Measurements from ENCODE around the gene ALG1L2.
A peak's percentile ranks its signal among the peaks of the same experiment; 100 is the strongest.
"Not testable (repeated sequence)": the region's sequence is repeated elsewhere in the genome, so short reads cannot be mapped to it uniquely, and the experiment has no call there.

Gene ALG1L2, protein sequence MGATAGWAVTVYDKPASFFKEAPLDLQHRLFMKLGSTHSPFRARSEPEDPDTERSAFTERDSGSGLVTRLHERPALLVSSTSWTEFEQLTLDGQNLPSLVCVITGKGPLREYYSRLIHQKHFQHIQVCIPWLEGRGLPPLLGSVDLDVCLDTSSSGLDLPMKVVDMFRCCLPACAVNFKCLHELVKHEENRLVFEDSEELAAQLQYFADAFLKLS

GRCh38 chr3:130081351-130081881 is at the start of gene ALG1L2:
Gene ALG1L2 (plus strand): TSS chr3:130081831. CDS start chr3:130082017, 186 bp downstream.
- no peak for DNase-seq

DNA sequence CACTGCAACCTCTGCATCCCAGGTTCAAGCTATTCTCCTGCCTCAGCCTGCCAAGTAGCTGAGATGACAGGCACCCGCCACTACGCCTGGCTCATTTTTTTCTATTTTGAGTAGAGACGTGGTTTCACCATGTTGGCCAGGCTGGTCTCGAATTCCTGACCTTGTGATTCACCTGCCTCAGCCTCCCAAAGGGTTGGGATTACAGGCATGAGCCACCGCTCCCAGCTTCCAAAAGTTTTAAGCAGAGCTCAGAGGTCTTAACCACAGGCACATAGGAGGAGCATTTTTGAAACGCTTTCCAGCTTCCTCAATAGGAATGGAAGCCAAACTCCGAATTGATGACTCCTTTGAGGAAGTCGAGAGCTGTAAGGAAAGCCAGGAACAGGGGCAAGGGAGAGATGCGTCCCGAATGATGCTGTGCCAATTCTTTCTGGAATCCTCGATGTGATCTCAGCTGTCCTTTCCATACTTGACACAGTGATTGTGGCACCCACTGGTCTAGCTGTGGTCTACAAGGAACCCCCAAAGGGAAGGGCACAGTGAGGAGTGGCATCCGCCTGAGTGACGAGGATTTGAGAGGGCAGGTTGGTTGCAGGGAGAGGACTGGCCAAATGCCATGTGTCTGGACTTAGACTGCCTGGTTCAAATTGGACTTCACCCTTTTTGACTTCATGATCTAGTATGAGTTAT is 44.4 kb upstream of the ALG1L2 start:
- not testable (repeated sequence) for DNase-seq

DNA sequence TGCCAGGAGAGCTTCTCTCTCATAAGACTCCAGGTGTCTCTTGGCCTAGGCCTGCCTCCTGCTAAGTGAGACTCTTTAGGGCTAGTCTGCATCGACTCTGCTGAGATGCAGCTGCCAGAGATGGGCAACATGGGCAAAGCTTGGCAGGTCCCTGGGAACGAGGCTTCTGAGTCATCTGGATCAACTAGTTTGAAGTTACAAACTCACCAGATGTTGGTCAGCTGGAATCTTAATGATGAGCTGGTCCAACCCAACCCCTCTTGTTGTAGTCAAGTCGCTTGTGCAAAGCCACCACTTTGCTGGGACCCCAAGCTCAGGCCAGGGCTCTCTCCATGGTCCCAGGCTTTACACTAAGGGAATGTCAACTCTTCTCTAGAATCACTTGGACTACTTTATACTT is 38.9 kb upstream of the ALG1L2 start:
- DNase-seq, result not testable (repeated sequence)

GRCh38 chr3:130043658-130044057 is 38.0 kb upstream of the ALG1L2 start:
- not testable (repeated sequence) for DNase-seq

DNA sequence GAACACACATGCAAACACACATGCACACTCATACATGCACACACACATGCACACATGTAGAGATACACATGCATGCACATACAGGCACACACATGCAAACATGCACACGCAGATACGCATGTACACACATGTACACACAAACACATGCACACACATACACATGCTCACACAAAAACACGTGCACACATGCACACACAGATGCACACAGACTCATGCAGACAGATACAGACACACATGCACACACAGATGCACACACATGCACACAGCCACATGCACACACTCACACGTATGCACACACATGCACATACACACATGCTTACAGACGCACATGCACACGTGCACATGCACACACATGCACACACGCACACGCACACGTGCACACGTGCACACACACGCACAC is 37.3 kb upstream of the ALG1L2 start:
- DNase-seq, result no peak

DNA sequence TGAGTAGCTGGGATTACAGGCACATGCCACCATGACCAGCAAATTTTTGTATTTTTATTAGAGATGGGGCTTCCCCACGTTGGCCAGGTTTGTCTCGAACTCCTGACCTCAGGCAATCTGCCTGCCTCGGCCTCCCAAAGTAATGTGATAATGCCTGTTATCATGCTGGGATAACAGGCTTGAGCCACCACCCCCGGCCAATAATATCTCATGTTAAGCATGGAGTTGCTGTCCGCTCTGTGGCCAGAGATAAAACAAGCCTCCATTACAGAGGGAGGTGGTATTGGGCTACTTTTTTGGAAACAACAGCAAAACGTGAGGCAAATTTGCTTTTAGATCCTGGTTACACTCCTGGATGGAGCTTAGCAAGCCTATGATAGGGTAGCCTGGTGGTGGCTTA is 32.9 kb upstream of the ALG1L2 start:
- no peak for DNase-seq

DNA sequence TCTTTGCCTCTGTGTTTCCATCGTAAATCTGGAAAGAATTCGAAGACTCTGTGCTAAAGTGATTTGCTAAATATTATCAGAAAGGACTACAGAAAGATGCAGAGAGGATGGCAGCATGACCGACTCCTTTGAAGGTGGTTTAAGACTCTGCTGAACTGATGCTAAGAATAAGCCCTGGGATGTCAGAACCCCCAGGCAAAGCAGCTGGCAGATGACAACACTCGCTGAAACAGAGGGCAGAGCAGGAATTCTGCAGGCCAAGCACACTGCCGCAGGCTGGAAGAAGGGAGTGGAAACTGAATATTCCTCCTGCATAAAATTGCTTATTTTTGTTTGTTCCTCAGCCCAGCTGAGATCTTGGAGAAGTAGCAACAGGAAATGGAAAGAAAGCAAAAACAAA is 29.3 kb upstream of the ALG1L2 start:
- DNase-seq, result not testable (repeated sequence)

DNA sequence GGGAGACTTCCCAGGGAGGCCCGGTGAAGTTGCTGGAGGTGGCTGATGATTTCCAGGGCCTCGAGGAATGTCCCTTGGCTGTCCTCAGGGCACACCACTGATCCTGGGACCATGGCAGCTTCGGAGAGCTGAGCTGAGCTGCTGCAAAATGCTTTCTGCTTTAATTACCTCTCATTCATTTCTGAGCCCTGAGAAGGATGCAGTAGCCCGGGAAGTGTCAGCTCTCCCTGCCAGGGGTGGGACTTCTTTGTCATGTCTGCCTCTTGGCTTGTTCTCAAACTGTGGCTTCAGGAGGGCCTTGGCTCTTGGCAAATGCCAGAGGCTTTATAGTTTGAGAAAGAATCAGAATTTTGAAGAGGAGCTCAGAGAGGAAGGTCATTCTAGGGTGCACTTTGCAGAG is 28.7 kb upstream of the ALG1L2 start:
- not testable (repeated sequence) for DNase-seq

DNA sequence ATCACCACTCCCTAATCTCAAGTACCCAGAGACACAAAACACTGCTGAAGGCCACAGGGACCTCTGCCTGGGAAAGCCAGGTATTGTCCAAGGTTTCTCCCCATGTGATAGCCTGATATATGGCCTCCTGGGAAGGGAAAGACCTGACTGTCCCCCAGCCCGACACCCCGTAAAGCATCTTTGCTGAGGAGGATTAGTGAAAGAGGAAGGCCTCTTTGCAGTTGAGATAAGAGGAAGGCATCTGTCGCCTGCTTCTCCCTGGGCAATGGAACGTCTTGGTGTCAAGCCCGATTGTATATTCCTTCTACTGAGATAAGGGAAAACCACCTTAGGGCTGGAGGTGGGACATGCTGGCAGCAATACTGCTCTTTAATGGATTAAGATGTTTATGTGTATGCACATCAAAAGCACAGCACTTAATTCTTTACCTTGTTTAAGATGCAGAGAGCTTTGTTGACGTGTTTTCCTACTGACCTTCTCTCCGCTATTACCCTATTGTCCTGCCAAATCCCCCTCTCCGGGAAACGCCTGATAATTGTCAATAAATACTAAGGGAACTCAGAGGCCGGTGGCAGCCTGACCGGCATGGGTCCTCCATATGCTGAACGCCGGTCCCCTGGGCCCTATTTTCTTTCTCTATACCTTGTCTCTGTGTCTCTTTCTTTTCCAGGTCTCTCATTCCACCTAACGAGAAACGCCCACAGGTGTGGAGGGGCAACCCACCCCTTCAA is 23.9 kb upstream of the ALG1L2 start:
- not testable (repeated sequence) for DNase-seq

DNA sequence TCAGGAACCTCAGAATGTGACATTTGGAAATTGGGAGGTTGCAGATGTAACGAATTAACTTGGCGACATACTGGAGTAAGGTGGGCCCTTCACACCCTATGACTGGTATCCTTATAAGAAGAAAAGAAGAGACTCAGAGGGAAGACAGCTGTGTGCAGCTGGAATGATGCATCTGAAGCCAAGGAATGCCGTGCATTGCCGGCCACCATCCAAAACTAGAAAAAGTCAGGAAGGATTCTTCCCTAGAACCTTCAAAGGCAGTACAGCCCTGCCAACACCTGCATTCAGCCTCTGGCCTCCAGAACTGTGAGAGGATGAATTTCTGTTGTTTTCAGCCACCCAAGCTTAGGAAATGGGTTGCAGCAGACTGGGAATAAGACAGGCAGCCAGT is 23.4 kb upstream of the ALG1L2 start:
- DNase-seq, result not testable (repeated sequence)

- not testable (repeated sequence) for DNase-seq
Observed at GRCh38 chr3:130058716-130059115, 22.9 kb upstream of the ALG1L2 start.

DNA sequence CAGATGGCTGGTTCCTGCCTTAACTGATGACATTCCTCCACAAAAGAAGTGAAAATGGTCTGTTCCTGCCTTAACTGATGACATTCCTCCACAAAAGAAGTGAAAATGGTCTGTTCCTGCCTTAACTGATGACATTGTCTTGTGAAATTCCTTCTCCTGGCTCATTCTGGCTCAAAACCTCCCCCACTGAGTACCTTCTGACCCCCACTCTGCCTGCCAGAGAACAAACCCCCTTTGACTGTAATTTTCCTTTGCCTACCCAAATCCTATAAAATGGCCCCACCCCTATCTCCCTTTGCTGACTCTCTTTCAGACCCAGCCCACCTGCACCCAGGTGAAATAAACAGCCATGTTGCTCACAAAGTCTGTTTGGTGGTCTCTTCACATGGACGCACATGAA is 22.5 kb upstream of the ALG1L2 start:
- DNase-seq, result not testable (repeated sequence)

- DNase-seq, result no peak
Observed at GRCh38 chr3:130073582-130073981, 8.0 kb upstream of the ALG1L2 start.

DNA sequence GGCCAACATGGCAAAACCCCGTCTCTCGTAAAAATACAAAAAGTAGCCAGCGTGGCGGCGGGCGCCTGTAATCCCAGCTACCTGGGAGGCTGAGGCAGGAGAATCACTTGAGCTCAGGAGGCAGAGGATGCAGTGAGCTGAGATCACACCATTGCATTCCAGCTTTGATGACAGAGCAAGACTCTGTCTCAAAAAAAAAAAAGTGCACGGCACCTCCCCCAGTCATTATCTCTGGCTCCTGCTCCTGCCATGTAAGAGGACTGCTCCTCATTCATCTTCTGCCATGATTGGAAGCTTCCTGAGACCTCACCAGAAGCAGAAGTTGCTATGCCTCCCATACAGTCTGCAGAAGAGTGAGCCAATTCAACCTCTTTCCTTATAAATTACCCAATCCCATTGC is 4.0 kb upstream of the ALG1L2 start:
- DNase-seq, result no peak

- not testable (repeated sequence) for DNase-seq
Observed at GRCh38 chr3:130083363-130084090, 1.9 kb downstream of the ALG1L2 start.

- no peak for DNase-seq
Observed at GRCh38 chr3:130084436-130084980, 2.9 kb downstream of the ALG1L2 start.

- no peak for DNase-seq
Observed at GRCh38 chr3:130085881-130086280, 4.2 kb downstream of the ALG1L2 start.

GRCh38 chr3:130086628-130087027 is 5.0 kb downstream of the ALG1L2 start:
- not testable (repeated sequence) for DNase-seq

DNA sequence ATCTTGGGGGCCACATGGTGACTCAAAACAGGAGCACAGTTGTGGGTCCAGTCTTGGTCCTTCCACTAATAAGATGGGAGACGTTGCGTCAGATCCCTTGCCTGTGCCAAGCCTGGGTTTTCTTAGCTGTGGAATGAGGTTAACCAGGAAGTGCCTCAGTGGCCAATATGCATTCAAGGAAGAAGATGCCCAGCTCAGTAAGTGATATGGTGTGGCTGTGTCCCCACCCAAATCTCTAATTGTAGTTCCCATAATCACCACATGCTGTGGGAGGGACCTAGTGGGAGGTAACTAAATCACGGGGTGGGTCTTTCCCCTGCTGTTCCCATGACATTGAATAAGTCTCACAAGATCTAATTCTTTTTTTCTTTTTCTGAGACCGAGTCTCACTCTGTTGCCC is 6.4 kb downstream of the ALG1L2 start:
- DNase-seq, result no peak

- DNase-seq, result not testable (repeated sequence)
Observed at GRCh38 chr3:130090681-130091080, 9.1 kb downstream of the ALG1L2 start.

GRCh38 chr3:130091958-130092357 is 10.3 kb downstream of the ALG1L2 start:
- no peak for DNase-seq

- DNase-seq, result peak; percentile 59 to 68
Observed at GRCh38 chr3:130093741-130094391, 12.2 kb downstream of the ALG1L2 start.
